Measurements from ENCODE around the gene NAP1L4. TPM values are rescaled to one million over a fixed set of nuclear protein-coding genes. Genes with fewer than 3 reads are reported as not detected.

NAP1L4 gene
- total RNA-seq, 1 donor from 2014 or later = 109 TPM

GRCh38 chr11:3014943-3015342 is 22.8 kb upstream of the NAP1L4 start:
- DNase-seq (ENCODE audit: low read depth) = no peak
- Histone ChIP-seq H3K4me3 (ENCODE audit: low read depth, low read length) (no peak overlapping the region), H3K27me3 (ENCODE audit: control insufficient read depth, insufficient read depth, low read length) (no peaks in the 10 kb centered on the region), H3K36me3 (ENCODE audit: control insufficient read depth, insufficient read depth, low read length) (peaks cover 6% of the 10 kb centered on the region)
- no peak for TF ChIP-seq CTCF (IDR thresholded peaks at IDR 0.05; ENCODE audit: insufficient read depth, low read length, poor library complexity, severe bottlenecking)

GRCh38 chr11:3014057-3014938 is 22.2 kb upstream of the NAP1L4 start:
- no peak for TF ChIP-seq CTCF (IDR thresholded peaks at IDR 0.05; ENCODE audit: insufficient read depth, low read length, poor library complexity, severe bottlenecking)
- no peak for DNase-seq (ENCODE audit: low read depth)

GRCh38 chr11:3011891-3012885 is 20.1 kb upstream of the NAP1L4 start:
- Histone ChIP-seq H3K27me3 (ENCODE audit: control insufficient read depth, insufficient read depth, low read length) (no peaks in the 10 kb centered on the region), H3K4me3 (ENCODE audit: low read depth, low read length) (no peak overlapping the region), H3K36me3 (ENCODE audit: control insufficient read depth, insufficient read depth, low read length) (peaks cover 6% of the 10 kb centered on the region)
- TF ChIP-seq CTCF (IDR thresholded peaks at IDR 0.05; ENCODE audit: insufficient read depth, low read length, poor library complexity, severe bottlenecking) = no peak
- no peak for DNase-seq (ENCODE audit: low read depth)

More at GRCh38 chr11:3014057-3014938, 22.2 kb upstream of the NAP1L4 start:
- H3K4me3 ChIP-seq (ENCODE audit: low read depth, low read length) = no peak overlapping the region
- H3K36me3 ChIP-seq (ENCODE audit: control insufficient read depth, insufficient read depth, low read length) = peaks cover 5% of the 10 kb centered on the region
- H3K27me3 ChIP-seq (ENCODE audit: control insufficient read depth, insufficient read depth, low read length) = no peaks in the 10 kb centered on the region

- TF ChIP-seq CTCF (IDR thresholded peaks at IDR 0.05; ENCODE audit: insufficient read depth, low read length, poor library complexity, severe bottlenecking) = no peak
- Histone ChIP-seq H3K36me3 (ENCODE audit: control insufficient read depth, insufficient read depth, low read length) (peaks cover 6% of the 10 kb centered on the region), H3K4me3 (ENCODE audit: low read depth, low read length) (no peak overlapping the region), H3K27me3 (ENCODE audit: control insufficient read depth, insufficient read depth, low read length) (no peaks in the 10 kb centered on the region)
- DNase-seq (ENCODE audit: low read depth) = no peak
Observed at GRCh38 chr11:3010521-3011275, 18.6 kb upstream of the NAP1L4 start.

- Histone ChIP-seq H3K27me3 (ENCODE audit: control insufficient read depth, insufficient read depth, low read length) (no peaks in the 10 kb centered on the region), H3K4me3 (ENCODE audit: low read depth, low read length) (no peak overlapping the region), H3K36me3 (ENCODE audit: control insufficient read depth, insufficient read depth, low read length) (peaks cover 6% of the 10 kb centered on the region)
- TF ChIP-seq CTCF (IDR thresholded peaks at IDR 0.05; ENCODE audit: insufficient read depth, low read length, poor library complexity, severe bottlenecking) = no peak
- DNase-seq (ENCODE audit: low read depth) = no peak
Observed at GRCh38 chr11:3010004-3010403, 17.9 kb upstream of the NAP1L4 start.

Data from kidney epithelial cell (primary cell).